ENCODE results near the gene CERS6. TPM values are rescaled to one million over a fixed set of nuclear protein-coding genes. Genes with fewer than 3 reads are reported as not detected.

Gene CERS6
- total RNA-seq, 2 donors from 2014 or later: 11.2 to 18.5 TPM

GRCh38 chr2:168524005-168524404, 67.9 kb downstream of the CERS6 start:
- H3K4me3 Mint-ChIP-seq: no peak overlapping the region
- ATAC-seq (replicated peaks in 1 of 2) (no peak), DNase-seq (no peak)
- no peak overlapping the region for H3K27ac Mint-ChIP-seq
- H3K27me3 Mint-ChIP-seq (ENCODE audit: low read depth): no peaks in the 10 kb centered on the region
- H3K4me1 Mint-ChIP-seq (ENCODE audit: low read depth): peaks cover 56% of the 10 kb centered on the region
- no peaks in the 10 kb centered on the region for H3K9me3 Mint-ChIP-seq
- H3K36me3 Mint-ChIP-seq (ENCODE audit: insufficient read depth in 2 of 2): no peaks in the 10 kb centered on the region

GRCh38 chr2:168525020-168525419, 68.9 kb downstream of the CERS6 start:
- Mint-ChIP-seq H3K4me1 (ENCODE audit: low read depth) (peaks cover 56% of the 10 kb centered on the region), H3K4me3 (no peak overlapping the region), H3K27ac (no peak overlapping the region), H3K9me3 (no peaks in the 10 kb centered on the region), H3K36me3 (ENCODE audit: insufficient read depth in 2 of 2) (no peaks in the 10 kb centered on the region), H3K27me3 (ENCODE audit: low read depth) (no peaks in the 10 kb centered on the region)
- DNase-seq (no peak), ATAC-seq (replicated peaks in 1 of 2) (no peak)

- Mint-ChIP-seq H3K27me3 (ENCODE audit: low read depth) (no peaks in the 10 kb centered on the region), H3K4me1 (ENCODE audit: low read depth) (peaks cover 56% of the 10 kb centered on the region), H3K27ac (no peak overlapping the region), H3K4me3 (no peak overlapping the region), H3K9me3 (no peaks in the 10 kb centered on the region), H3K36me3 (ENCODE audit: insufficient read depth in 2 of 2) (no peaks in the 10 kb centered on the region)
- ATAC-seq (replicated peaks in 1 of 2) (no peak), DNase-seq (no peak)
These were observed 69.8 kb downstream of the CERS6 start for GRCh38 chr2:168525716-168526446.

- Mint-ChIP-seq H3K4me1 (ENCODE audit: low read depth) (peaks cover 56% of the 10 kb centered on the region), H3K4me3 (no peak overlapping the region), H3K27ac (no peak overlapping the region), H3K9me3 (no peaks in the 10 kb centered on the region), H3K27me3 (ENCODE audit: low read depth) (no peaks in the 10 kb centered on the region), H3K36me3 (ENCODE audit: insufficient read depth in 2 of 2) (no peaks in the 10 kb centered on the region)
- DNase-seq (no peak), ATAC-seq (replicated peaks in 1 of 2) (no peak)
These were observed 70.6 kb downstream of the CERS6 start for GRCh38 chr2:168526641-168527040.

- Mint-ChIP-seq H3K27me3 (ENCODE audit: low read depth) (no peaks in the 10 kb centered on the region), H3K9me3 (no peaks in the 10 kb centered on the region), H3K4me3 (no peak overlapping the region), H3K36me3 (ENCODE audit: insufficient read depth in 2 of 2) (no peaks in the 10 kb centered on the region), H3K4me1 (ENCODE audit: low read depth) (peaks cover 45% of the 10 kb centered on the region), H3K27ac (no peak overlapping the region)
- DNase-seq: no peak
- no peak for ATAC-seq (replicated peaks in 1 of 2)
These were observed 71.9 kb downstream of the CERS6 start for GRCh38 chr2:168528016-168528415.

GRCh38 chr2:168528469-168528868, 72.4 kb downstream of the CERS6 start:
- Mint-ChIP-seq H3K4me1 (ENCODE audit: low read depth) (peaks cover 45% of the 10 kb centered on the region), H3K9me3 (no peaks in the 10 kb centered on the region), H3K27me3 (ENCODE audit: low read depth) (no peaks in the 10 kb centered on the region), H3K27ac (no peak overlapping the region), H3K36me3 (ENCODE audit: insufficient read depth in 2 of 2) (no peaks in the 10 kb centered on the region), H3K4me3 (no peak overlapping the region)
- ATAC-seq (replicated peaks in 1 of 2): no peak
- DNase-seq: no peak

- no peaks in the 10 kb centered on the region for H3K9me3 Mint-ChIP-seq
- H3K4me1 Mint-ChIP-seq (ENCODE audit: low read depth): peaks cover 45% of the 10 kb centered on the region
- no peak overlapping the region for H3K27ac Mint-ChIP-seq
- H3K4me3 Mint-ChIP-seq: no peak overlapping the region
- ATAC-seq (replicated peaks in 1 of 2): peak in 1 of 2 donors; percentile 60
- H3K27me3 Mint-ChIP-seq (ENCODE audit: low read depth): no peaks in the 10 kb centered on the region
- DNase-seq: no peak
- H3K36me3 Mint-ChIP-seq (ENCODE audit: insufficient read depth in 2 of 2): no peaks in the 10 kb centered on the region
These were observed 73.2 kb downstream of the CERS6 start for GRCh38 chr2:168529054-168529833.

- H3K27ac Mint-ChIP-seq: no peak overlapping the region
- no peak for ATAC-seq (replicated peaks in 1 of 2)
- H3K4me3 Mint-ChIP-seq: no peak overlapping the region
- H3K27me3 Mint-ChIP-seq (ENCODE audit: low read depth): no peaks in the 10 kb centered on the region
- H3K9me3 Mint-ChIP-seq: no peaks in the 10 kb centered on the region
- H3K36me3 Mint-ChIP-seq (ENCODE audit: insufficient read depth in 2 of 2): peaks cover 0 to 2% of the 10 kb centered on the region in 2 donors
- no peak for DNase-seq
- peaks cover 49% of the 10 kb centered on the region for H3K4me1 Mint-ChIP-seq (ENCODE audit: low read depth)
These were observed 74.0 kb downstream of the CERS6 start for GRCh38 chr2:168529900-168530561.

GRCh38 chr2:168530982-168531622, 75.0 kb downstream of the CERS6 start:
- no peak for ATAC-seq (replicated peaks in 1 of 2)
- no peak overlapping the region for H3K4me3 Mint-ChIP-seq
- peaks cover 0 to 2% of the 10 kb centered on the region in 2 donors for H3K36me3 Mint-ChIP-seq (ENCODE audit: insufficient read depth in 2 of 2)
- peaks cover 53% of the 10 kb centered on the region for H3K4me1 Mint-ChIP-seq (ENCODE audit: low read depth)
- DNase-seq: no peak
- no peak overlapping the region for H3K27ac Mint-ChIP-seq
- H3K9me3 Mint-ChIP-seq: no peaks in the 10 kb centered on the region
- H3K27me3 Mint-ChIP-seq (ENCODE audit: low read depth): no peaks in the 10 kb centered on the region

GRCh38 chr2:168534926-168535325, 78.9 kb downstream of the CERS6 start:
- peaks cover 2 to 6% of the 10 kb centered on the region in 2 donors for H3K9me3 Mint-ChIP-seq
- H3K27ac Mint-ChIP-seq: no peak overlapping the region
- H3K4me1 Mint-ChIP-seq (ENCODE audit: low read depth): peaks cover 62% of the 10 kb centered on the region
- no peak overlapping the region for H3K4me3 Mint-ChIP-seq
- peaks cover 4 to 7% of the 10 kb centered on the region in 2 donors for H3K36me3 Mint-ChIP-seq (ENCODE audit: insufficient read depth in 2 of 2)
- H3K27me3 Mint-ChIP-seq (ENCODE audit: low read depth): no peaks in the 10 kb centered on the region
- DNase-seq (no peak), ATAC-seq (replicated peaks in 1 of 2) (no peak)

GRCh38 chr2:168536925-168537466, 80.9 kb downstream of the CERS6 start:
- Mint-ChIP-seq H3K27ac (no peak overlapping the region), H3K27me3 (ENCODE audit: low read depth) (no peaks in the 10 kb centered on the region), H3K4me3 (no peak overlapping the region), H3K4me1 (ENCODE audit: low read depth) (peaks cover 49% of the 10 kb centered on the region), H3K36me3 (ENCODE audit: insufficient read depth in 2 of 2) (peaks cover 15 to 17% of the 10 kb centered on the region in 2 donors), H3K9me3 (peaks cover 5 to 9% of the 10 kb centered on the region in 2 donors)
- DNase-seq (no peak), ATAC-seq (replicated peaks in 1 of 2) (peak; percentile 91 to 93)

- ATAC-seq (replicated peaks in 1 of 2): no peak
- peaks cover 15 to 17% of the 10 kb centered on the region in 2 donors for H3K36me3 Mint-ChIP-seq (ENCODE audit: insufficient read depth in 2 of 2)
- no peaks in the 10 kb centered on the region for H3K27me3 Mint-ChIP-seq (ENCODE audit: low read depth)
- DNase-seq: no peak
- peaks cover 52% of the 10 kb centered on the region for H3K4me1 Mint-ChIP-seq (ENCODE audit: low read depth)
- H3K27ac Mint-ChIP-seq: no peak overlapping the region
- H3K9me3 Mint-ChIP-seq: peaks cover 7 to 9% of the 10 kb centered on the region in 2 donors
- no peak overlapping the region for H3K4me3 Mint-ChIP-seq
These were observed 82.1 kb downstream of the CERS6 start for GRCh38 chr2:168538133-168538532.
